HuH-7 (cell line): ENCODE results near the gene MBNL1.

ENCODE experiments used
- DNase-seq: peaks from one replicate; pipeline ENCODE4 v3.0.0; 2011; ENCODE audit warnings: low spot score

The MBNL1 gene

DNA sequence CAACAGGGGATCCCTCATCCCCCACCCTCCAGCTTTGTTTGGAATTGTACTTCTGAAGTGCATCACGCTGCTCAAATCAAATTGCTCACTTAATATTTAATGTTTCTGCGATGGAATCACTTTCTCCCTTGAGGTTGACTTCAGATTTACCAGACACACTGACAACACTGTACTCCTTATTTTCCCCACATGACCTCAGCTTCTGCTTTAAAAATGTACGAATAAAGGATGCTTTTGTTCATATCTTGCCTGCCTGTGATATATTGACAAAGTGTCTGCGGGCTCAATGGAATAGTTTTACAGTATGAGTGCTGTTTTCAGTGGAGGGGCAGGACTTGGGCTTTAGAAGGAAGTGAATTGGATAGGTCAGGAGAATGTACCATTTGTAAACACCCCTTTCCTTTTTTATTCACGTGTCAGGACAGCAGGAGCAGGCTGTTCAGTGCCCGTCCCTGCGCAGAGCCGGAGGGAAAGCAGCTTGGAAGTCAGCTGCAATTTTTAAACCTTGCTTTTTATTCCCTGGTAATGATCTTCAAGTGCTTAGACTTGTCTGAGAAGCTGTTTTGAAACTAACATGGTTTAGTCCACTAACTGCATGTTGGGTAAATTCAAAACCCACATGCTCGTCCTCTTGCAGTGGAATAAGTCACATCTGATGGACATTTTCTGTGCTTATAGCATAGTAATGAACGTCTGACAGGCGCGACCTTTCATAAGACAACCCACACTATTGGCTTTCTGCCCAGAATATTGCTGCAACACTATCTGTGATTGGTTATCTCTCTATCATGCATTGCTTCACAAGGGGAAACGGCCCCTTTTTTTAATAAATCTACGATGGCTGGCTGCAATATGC, 29.9 kb downstream of the MBNL1 start:
- DNase-seq, result no peak

DNA sequence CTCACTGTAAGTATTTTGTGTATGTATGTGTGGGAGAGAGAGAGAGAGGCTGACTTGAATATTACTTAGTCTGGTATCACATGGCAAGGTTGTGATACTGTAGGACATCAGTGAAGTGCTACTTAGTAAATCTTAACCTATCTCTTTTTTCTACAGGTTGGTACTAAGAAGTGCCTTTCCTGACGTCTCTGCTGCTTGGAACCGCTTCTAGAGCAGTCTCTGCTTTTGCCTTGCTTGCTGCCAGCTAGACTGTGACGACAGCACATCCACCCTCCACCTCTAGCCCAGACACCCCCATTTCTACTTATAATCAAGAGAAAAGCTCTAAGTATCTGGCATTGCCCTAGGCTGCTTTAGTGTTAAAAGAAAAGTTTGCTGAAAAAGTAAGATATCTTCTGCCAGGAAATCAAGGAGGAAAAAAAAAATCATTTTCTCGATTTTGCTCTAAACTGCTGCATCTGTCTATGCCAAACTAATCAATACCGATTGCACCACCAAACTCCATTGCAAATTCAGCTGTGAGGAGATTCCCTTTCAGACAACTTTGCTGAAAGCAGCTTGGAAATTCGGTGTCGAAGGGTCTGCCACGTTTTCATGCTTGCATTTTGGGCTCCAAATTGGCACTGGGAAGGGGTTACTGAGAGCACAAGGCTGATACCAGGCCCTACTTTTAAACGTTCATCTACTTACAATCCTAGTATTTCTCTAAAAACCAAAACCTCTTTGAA, 30.7 kb downstream of the MBNL1 start:
- no peak for DNase-seq

DNA sequence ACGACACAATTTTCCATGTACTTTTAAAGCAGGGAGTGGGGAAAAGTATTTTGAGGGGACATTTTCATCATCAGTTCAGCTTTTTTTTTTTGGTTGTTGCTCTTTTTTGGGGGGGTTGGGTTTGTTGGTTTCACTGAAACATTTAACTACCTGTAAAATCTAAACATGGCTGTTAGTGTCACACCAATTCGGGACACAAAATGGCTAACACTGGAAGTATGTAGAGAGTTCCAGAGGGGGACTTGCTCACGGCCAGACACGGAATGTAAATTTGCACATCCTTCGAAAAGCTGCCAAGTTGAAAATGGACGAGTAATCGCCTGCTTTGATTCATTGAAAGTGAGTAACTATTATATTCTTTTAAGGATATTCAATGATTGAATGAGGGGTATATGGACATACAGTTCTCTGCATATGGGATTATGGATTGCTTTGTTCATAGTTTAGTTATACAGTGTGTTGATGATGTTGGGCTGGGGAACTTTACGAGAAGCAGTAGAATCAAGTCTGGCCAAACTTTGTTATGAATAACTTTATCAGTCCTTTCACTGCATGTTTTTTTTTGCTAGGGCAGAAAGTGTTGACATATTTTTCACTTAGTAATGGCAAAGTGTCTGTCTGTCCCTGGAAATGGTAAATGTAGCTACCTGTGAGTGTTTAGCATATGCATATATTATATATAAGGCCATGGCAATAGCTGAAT, 31.5 kb downstream of the MBNL1 start:
- no peak for DNase-seq

DNA sequence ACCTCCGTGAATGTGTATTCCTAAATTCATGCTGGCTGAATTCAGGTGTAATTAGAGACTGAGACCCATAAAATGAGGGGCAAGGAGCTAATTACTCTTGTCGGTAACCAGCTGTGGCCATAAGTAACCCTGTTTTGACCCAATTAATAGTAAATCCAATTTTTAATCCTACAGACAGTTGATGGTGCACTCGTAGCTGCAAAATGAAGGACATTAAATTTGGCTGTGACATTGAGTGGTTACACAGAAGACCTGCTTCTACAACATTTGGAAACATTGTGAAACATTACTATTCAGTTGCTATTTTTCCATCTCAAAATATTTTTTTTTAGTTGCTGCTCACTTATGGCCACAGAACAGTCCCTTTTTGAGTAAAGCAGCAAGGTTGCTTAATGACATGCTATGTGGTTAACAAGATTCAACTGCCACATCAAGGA, 33.0 kb downstream of the MBNL1 start:
- no peak for DNase-seq

GRCh38 chr3:152302521-152303021, 33.8 kb downstream of the MBNL1 start:
- DNase-seq, result no peak

DNA sequence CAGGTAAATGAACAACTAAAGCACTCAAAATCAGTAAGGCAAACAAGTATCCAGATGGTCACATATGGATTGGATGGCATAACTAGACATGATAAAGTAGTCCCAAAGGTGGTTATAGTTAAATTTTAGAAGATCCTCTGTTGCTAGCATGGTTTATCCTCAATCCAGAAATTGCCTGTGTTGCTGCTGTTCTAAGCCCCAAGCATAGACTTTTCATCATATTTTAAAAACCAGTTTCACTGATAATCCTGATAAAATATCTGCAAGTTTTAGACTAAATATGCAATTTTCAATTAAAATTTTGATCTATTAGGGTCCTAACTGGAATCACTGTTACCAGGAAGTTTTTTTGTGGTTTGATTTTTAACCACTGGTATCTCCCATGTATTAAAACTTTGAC, 35.4 kb downstream of the MBNL1 start:
- DNase-seq, result no peak

GRCh38 chr3:152305075-152305474, 36.3 kb downstream of the MBNL1 start:
- no peak for DNase-seq

DNA sequence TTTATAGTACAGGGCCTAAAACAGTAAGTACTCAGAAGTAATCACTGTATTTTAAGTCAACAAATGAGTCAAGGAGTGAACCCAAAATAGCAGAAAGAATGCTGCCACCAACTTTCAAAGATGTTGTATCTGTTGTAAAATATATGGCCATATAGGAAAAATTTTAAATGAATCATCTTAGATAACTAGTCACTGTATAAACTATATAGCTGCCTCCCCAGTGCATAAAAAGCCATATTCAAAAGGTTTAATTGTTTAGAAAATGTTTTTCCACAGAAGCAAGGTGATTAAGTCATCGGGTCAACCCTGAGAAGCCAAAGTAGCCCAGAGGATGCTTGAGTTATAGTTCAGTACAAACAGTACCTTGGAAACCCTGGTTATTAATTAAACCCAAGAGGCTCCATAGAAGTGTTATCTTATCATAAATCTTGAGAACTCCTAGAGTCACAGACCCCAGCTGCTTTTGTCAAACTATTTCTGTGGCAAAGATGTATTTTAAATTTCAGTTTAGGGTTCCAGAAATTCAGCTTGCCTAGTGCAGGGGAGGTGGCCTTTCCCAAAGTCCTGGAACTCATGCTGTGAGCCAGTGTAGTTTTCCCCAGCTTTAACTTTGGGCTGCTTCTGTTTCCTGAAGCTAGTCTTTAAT, 39.2 kb downstream of the MBNL1 start:
- no peak for DNase-seq

DNA sequence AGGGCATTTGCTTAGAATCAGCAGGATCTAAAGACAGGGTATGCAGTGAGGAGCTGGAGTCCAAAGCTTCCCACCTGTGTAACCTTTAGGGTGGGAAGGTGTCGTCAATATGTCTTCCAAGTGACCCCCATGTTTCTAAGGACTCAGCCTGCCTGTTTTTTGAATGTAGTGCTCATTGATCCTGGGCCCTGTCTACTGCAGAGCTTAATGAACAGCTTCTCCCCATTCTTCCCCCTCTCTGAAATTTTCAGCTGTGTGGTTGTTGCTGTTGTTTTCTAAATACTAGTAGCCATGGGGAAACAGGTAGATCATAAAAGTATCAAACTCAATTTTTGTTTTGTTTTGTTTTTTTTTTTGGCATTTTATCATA, 39.7 kb downstream of the MBNL1 start:
- DNase-seq, result no peak

- DNase-seq, result no peak
Observed at GRCh38 chr3:152309031-152309430, 40.3 kb downstream of the MBNL1 start.

DNA sequence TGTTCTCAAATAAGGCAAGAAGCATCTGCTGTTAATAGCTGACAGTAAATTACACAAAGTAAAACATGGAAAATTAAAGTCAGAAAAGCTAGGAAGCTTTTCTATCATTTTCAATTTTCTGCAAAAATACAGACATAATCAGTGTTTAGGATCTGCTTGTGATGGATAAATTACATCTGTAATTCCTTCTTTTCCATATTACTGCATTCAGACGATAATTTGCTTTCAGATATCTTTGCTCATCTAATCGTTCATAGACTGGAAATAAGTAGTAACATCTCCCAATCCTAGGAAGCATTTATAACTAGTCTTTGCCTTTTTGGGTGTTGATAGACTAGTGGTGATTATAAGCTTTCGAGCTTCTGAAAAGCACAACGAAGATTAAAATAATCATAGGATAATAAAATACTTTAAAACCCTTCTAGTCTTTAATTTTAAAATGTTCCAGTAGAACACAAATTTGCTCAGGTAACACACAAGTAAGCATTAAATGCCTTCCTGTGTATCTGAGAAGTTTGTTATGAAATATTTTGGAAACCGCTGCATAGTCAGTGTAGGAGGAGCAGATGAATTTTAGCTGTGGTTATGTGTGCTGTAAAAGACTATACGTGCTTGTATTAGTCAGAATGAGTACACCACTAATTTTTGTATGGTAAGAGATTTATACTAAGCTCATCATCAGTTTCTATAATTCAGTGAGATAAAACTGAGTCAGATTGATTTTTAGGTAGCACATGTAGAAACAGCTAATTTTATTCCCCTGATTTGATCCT, 41.0 kb downstream of the MBNL1 start:
- no peak for DNase-seq

- DNase-seq, result no peak
Observed at GRCh38 chr3:152313430-152313829, 44.7 kb downstream of the MBNL1 start.

DNA sequence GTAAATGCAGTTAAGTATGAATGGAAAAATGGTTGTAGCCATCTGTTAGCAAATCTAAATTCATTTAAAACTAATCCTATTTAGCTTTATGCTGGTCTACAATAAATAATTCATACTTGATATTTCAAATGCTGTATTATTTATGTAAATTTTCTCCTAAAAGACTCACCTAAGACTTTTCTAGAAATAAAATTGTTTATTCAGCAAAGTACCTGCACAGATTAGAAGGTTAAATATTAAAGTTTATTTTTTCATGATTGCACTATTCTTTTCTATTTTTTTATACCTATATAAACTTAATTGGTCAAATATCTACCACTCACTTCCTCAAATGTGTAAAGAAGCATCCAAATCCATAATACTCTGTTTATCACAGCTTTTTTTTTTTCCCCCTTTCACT, 45.2 kb downstream of the MBNL1 start:
- no peak for DNase-seq

DNA sequence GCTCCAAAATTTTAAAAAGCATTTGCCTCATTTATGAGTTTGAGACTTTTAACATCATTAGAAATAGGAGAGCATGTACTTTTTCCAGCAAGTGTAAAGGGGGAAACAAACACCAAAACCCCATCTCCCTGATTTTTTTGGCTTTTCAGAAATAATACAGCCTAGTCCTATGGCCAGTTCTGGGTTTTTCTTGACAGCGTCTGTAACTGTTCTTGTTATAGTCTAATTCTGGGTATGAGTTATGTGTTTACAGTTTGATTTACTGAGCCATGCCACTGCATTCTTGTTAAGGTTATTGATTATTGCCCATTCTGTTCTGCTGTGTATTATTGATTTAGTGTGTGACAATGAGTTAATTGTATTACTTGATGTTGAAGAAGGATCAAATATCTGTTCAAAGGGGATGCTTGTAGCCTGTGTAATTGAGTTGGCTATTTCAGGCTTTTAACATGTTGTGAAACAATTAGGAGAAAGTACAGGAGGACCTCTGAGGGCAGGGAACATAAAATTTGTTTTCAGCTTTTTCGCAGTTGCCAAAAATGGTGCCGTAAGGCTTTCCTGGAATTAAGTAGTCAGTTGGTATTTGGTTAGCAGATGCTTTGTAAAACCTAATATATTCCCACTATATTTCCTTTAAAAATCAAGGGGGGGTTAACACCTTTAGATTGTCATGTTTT, 46.1 kb downstream of the MBNL1 start:
- no peak for DNase-seq

DNA sequence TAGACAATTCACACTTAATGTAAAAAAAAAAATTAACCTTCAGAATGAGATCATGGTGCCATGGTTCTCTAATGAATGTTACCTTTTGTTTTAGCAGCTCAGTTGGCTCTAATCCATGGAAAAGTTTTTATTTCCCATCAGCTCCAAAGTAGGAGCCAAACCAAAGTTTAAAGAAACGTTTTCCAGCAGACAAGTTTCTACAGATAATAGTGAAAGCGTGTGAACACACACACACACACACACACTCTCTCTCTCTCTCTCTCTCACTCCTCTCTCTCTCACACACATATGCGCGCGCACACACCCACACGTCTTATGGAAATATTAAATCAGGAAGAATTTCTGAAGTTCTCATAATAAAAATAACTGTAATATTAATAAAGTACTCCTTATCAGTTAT, 46.9 kb downstream of the MBNL1 start:
- no peak for DNase-seq

DNA sequence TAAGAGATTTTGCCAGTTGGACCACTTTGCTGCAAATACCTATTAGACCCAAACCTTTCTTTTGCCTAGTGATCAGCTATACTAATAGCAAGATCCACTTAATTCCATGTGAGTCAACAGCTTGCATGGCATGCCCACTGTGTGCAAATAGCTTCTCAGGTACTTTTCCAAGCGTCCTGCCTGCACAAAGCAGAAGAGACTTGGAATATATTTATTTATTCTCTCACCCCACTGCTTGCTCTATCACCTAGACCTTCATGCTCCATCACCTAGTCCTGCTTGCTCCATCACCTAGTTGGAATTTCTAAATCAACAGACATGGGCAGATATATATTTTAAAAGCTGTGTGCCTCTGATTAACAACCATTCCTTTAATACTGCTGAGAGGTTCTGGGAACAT, 47.6 kb downstream of the MBNL1 start:
- DNase-seq, result no peak

DNA sequence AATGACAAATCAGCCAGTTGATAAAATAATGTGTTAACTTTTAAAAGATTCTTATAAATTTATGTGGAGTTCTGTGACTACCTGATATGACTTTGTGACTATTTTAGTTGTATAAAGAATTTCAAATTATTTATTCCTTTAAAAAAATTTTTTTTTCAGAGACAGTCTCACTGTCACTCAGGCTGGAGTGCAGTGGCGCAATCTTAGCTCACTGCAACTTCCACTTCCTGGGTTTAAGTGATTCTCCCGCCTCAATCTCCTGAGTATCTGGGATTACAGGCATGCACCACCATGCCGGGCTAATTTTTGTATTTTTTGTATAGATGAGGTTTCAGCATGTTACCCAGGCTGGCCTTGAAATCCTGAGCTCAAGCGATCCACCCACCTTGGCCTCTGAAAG, 48.5 kb downstream of the MBNL1 start:
- DNase-seq, result no peak

DNA sequence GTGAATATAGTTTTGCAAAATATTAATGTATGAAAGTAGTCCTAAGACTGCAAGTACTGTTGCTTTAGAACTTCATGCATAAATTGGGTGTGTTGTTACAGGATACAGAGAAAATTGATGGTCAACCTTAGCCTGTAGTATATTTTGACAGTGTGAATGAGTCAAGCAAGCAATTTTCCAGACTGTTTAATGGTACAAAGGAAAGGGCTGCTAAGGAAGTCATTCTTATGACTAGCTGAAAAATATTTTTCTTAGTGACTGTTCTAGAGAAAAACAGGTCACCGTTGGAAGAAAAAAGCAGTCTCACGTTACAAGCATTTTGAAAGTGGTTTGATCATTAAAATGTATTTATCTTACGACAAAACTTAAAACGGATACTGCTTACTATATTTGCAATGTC, 49.2 kb downstream of the MBNL1 start:
- DNase-seq, result no peak

- no peak for DNase-seq
Observed at GRCh38 chr3:152318512-152318911, 49.8 kb downstream of the MBNL1 start.

DNA sequence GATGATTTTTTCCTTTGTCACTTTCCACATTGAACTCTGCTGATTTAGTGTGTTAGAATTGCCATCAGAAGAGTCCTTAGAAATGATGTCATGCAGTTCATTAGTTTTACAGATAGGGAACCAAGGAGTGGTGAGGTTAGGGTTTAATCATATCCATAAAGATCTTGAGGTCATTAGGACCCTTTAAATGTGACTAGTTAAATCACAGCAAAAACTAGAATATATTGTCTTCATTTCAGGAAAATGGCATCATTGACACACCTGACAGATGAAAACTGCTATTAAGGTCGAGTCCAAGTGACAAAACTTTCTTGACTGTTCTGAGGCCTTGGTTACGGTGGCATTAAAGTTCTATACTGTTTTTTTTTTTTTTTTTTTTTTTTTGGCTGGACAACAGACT, 50.5 kb downstream of the MBNL1 start:
- DNase-seq, result no peak
